Gastroesophageal sphincter (tissue), 3 donors: ENCODE results near the gene ST6GALNAC3.

Experiments used
- CTCF ChIP-seq, 4 experiments: fragments of 200-600 bp in 2 of 4; fragments of 450-650 bp in 2 of 4; sonication (generic) in 1 of 4; IDR thresholded peaks; one replicate each; pipeline ENCODE4 v1.5.1; 2017 to 2019; ENCODE audit warnings: antibody characterized with exemption in 4 of 4, mild to moderate bottlenecking in 2 of 4, moderate library complexity in 2 of 4
- EP300 ChIP-seq: sonication (generic); formaldehyde crosslinking; IDR thresholded peaks from one replicate; pipeline ENCODE4 v1.6.1; 2017; ENCODE audit warnings: antibody characterized with exemption, mild to moderate bottlenecking
- POLR2A ChIP-seq, 2 donors: fragments of 450-650 bp; IDR thresholded peaks; one replicate each; pipeline ENCODE4 v1.6.1; 2017; ENCODE audit warnings: antibody characterized with exemption in 2 of 2, mild to moderate bottlenecking in 2 of 2, moderate library complexity in 1 of 2

- TF ChIP-seq CTCF (IDR thresholded peaks at IDR 0.05), result no peak
- TF ChIP-seq EP300, result no peak
- no peak for TF ChIP-seq POLR2A (IDR thresholded peaks at IDR 0.05)
These were observed 164.9 kb downstream of the ST6GALNAC3 start for GRCh38 chr1:76239470-76239918.
